NT2/D1 (cell line): ENCODE measurements around the gene OLFML2B.

Experiments
- DNase-seq: peaks from one replicate; pipeline ENCODE4 v3.0.0-alpha.2; 2011; ENCODE audit warnings: low read depth, low spot score
- H3K27me3 ChIP-seq: 2 replicates; pipeline ENCODE4 v1.6.0; 2011; ENCODE audit warnings: mild to moderate bottlenecking; ENCODE audit not compliant: insufficient read length, insufficient read depth
- H3K36me3 ChIP-seq: 2 replicates; pipeline ENCODE4 v1.6.1; 2011; ENCODE audit warnings: mild to moderate bottlenecking, low read length, mixed read lengths; ENCODE audit not compliant: insufficient read depth, insufficient read length
- H3K4me1 ChIP-seq: 2 replicates; pipeline ENCODE4 v1.5.1; 2011; ENCODE audit not compliant: insufficient read depth, insufficient read length
- H3K4me3 ChIP-seq: 2 replicates; pipeline ENCODE4 v1.5.1; 2011; ENCODE audit warnings: low read depth; ENCODE audit not compliant: insufficient read length
- H3K9ac ChIP-seq: 2 replicates; pipeline ENCODE4 v1.6.0; 2011; ENCODE audit warnings: low read depth; ENCODE audit not compliant: insufficient read length
- H3K9me3 ChIP-seq: 2 replicates; pipeline ENCODE4 v1.5.1; 2011; ENCODE audit warnings: mild to moderate bottlenecking, low read length; ENCODE audit not compliant: insufficient read depth
- SUZ12 ChIP-seq: IDR thresholded peaks from 2 replicates; pipeline ENCODE4 v1.6.1; 2011; ENCODE audit not compliant: insufficient read length, insufficient read depth; ENCODE audit errors: extremely low read depth
- YY1 ChIP-seq: IDR thresholded peaks from 2 replicates; pipeline ENCODE4 v1.6.1; 2011; ENCODE audit not compliant: insufficient read length, insufficient read depth
- ZNF274 ChIP-seq: IDR thresholded peaks from 2 replicates; pipeline ENCODE4 v1.6.1; 2011; ENCODE audit warnings: mild to moderate bottlenecking, low read depth, low read length

The OLFML2B gene

GRCh38 chr1:161933592-161934588 lies 89.8 kb downstream of the OLFML2B start:
- no peak for TF ChIP-seq ZNF274
- no peak for TF ChIP-seq YY1
- no peak for TF ChIP-seq SUZ12
- no peak overlapping the region for H3K4me3 ChIP-seq
- no peaks in the 10 kb centered on the region for H3K36me3 ChIP-seq
- H3K27me3 ChIP-seq = no peaks in the 10 kb centered on the region
- H3K9me3 ChIP-seq = no peaks in the 10 kb centered on the region
- H3K4me1 ChIP-seq = no peaks in the 10 kb centered on the region
- no peak for DNase-seq
- no peak overlapping the region for H3K9ac ChIP-seq
